HepG2 (cell line): Measurements from ENCODE around the gene ZNF75A. TPM values are rescaled to one million over a fixed set of nuclear protein-coding genes. Genes with fewer than 3 reads are reported as not detected.

Experiments used
- ATF7 ChIP-seq, 2 experiments: fragments of 450-650 bp in 1 of 2; sonication (generic) in 1 of 2; formaldehyde crosslinking in 1 of 2; IDR thresholded peaks; 2 replicates each; pipeline versions ENCODE4 v1.4.0 to v1.6.1; 2016 to 2020; ENCODE audit warnings: antibody characterized with exemption in 1 of 2, mild to moderate bottlenecking in 1 of 2, missing genetic modification reagents in 1 of 2
- CCAR2 ChIP-seq: fragments of 200-400 bp; formaldehyde crosslinking; optimal IDR thresholded peaks from 2 replicates; pipeline ENCODE3; 2018; ENCODE audit warnings: low read depth, mild to moderate bottlenecking, low read length, moderate library complexity
- EHMT2 ChIP-seq: fragments of 200-600 bp; sonication (generic); IDR thresholded peaks from 2 replicates; pipeline ENCODE4 v1.7.0; 2017; ENCODE audit warnings: antibody characterized with exemption, low read depth, low read length, borderline replicate concordance
- JARID2 ChIP-seq: sonication (generic); formaldehyde crosslinking; IDR thresholded peaks from 2 replicates; pipeline ENCODE4 v1.8.1; 2023; ENCODE audit warnings: missing genetic modification reagents, inconsistent platforms; ENCODE audit not compliant: insufficient replicate concordance
- JUNB ChIP-seq: sonication (generic); formaldehyde crosslinking; IDR thresholded peaks from 2 replicates; pipeline ENCODE4 v1.8.0; 2022; ENCODE audit warnings: missing genetic modification reagents, mild to moderate bottlenecking, borderline replicate concordance
- KDM4B ChIP-seq: sonication (generic); formaldehyde crosslinking; IDR thresholded peaks from 2 replicates; pipeline ENCODE4 v1.4.0; 2020; ENCODE audit warnings: missing genetic modification reagents
- KDM6A ChIP-seq: IDR thresholded peaks from 2 replicates; pipeline ENCODE4 v1.6.1; 2016; ENCODE audit warnings: low read depth
- KMT2A ChIP-seq: sonication (generic); formaldehyde crosslinking; IDR thresholded peaks from 2 replicates; pipeline ENCODE4 v1.4.0; 2020; ENCODE audit warnings: missing genetic modification reagents
- MAF1 ChIP-seq: sonication (generic); formaldehyde crosslinking; IDR thresholded peaks from 2 replicates; pipeline ENCODE4 v1.5.0; 2020; ENCODE audit warnings: missing genetic modification reagents, borderline replicate concordance
- NFKB2 ChIP-seq: sonication (generic); formaldehyde crosslinking; IDR thresholded peaks from 2 replicates; pipeline ENCODE4 v1.4.0; 2020; ENCODE audit warnings: missing genetic modification reagents, borderline replicate concordance
- NR2F6 ChIP-seq, 2 experiments: IDR thresholded peaks; 2 replicates each; pipeline ENCODE4 v1.6.1; 2016; ENCODE audit warnings: antibody characterized with exemption in 1 of 2, mild to moderate bottlenecking in 1 of 2
- POLR2AphosphoS2 ChIP-seq: IDR thresholded peaks from 2 replicates; pipeline ENCODE4 v1.6.1; 2011; ENCODE audit warnings: low read depth, low read length, improper control_type of control experiment
- PTBP1 ChIP-seq: fragments of 200-400 bp; formaldehyde crosslinking; IDR thresholded peaks from 2 replicates; pipeline ENCODE4 v1.6.1; 2018; ENCODE audit warnings: low read length, low read depth; ENCODE audit not compliant: poor library complexity, severe bottlenecking
- SIX1 ChIP-seq: sonication (generic); formaldehyde crosslinking; IDR thresholded peaks from 2 replicates; pipeline ENCODE4 v1.4.0; 2020; ENCODE audit warnings: missing genetic modification reagents, borderline replicate concordance
- ZMAT3 ChIP-seq: sonication (generic); formaldehyde crosslinking; conservative IDR thresholded peaks from 2 replicates; pipeline ENCODE4 v1.7.0; 2021; ENCODE audit warnings: missing genetic modification reagents
- ZNF33A ChIP-seq: sonication (generic); formaldehyde crosslinking; IDR thresholded peaks from 2 replicates; pipeline ENCODE4 v1.5.1; 2020; ENCODE audit warnings: missing genetic modification reagents, mild to moderate bottlenecking, moderate library complexity, borderline replicate concordance
- ZNF569 ChIP-seq: sonication (generic); formaldehyde crosslinking; IDR thresholded peaks from 2 replicates; pipeline ENCODE4 v1.5.0; 2020; ENCODE audit warnings: mild to moderate bottlenecking, missing genetic modification reagents, moderate library complexity, borderline replicate concordance
- ZNF577 ChIP-seq: sonication (generic); formaldehyde crosslinking; IDR thresholded peaks from 2 replicates; pipeline ENCODE4 v1.4.0; 2020; ENCODE audit warnings: mild to moderate bottlenecking, low read depth, missing genetic modification reagents, borderline replicate concordance
- ZNF674 ChIP-seq: sonication (generic); formaldehyde crosslinking; IDR thresholded peaks from 2 replicates; pipeline ENCODE4 v1.5.0; 2020; ENCODE audit warnings: low read depth, mild to moderate bottlenecking, missing genetic modification reagents
- ZNF790 ChIP-seq: sonication (generic); formaldehyde crosslinking; IDR thresholded peaks from 2 replicates; pipeline ENCODE4 v1.8.0; 2022; ENCODE audit warnings: missing genetic modification reagents, mild to moderate bottlenecking, borderline replicate concordance
- ZUFSP ChIP-seq: sonication (generic); formaldehyde crosslinking; IDR thresholded peaks from 2 replicates; pipeline ENCODE4 v1.9.0; 2021; ENCODE audit warnings: missing genetic modification reagents, mild to moderate bottlenecking, borderline replicate concordance
- polyA plus RNA-seq, 8 experiments: library from polyadenylated mRNA; depleted of rRNA in 3 of 8; stranded (reverse) in 7 of 8; unstranded in 1 of 8; fragments of >200 nt; fragmentation: Illumina TruSeq in 4 of 8; extraction: Trizol in 4 of 8; gene quantifications; 2 replicates each; pipeline versions ENCODE4 v1.2.1 to v1.2.3, GENCODE V29; 2011 to 2016; ENCODE audit warnings: low read depth in 4 of 8, missing spikeins in 1 of 8, mixed read lengths in 1 of 8; ENCODE audit not compliant: insufficient read depth in 1 of 8
- total RNA-seq, 5 experiments: library from RNA; depleted of rRNA; stranded (reverse); fragments of >200 nt; fragmentation: Illumina TruSeq; extraction: Trizol; gene quantifications; 2 replicates each; pipeline ENCODE4 v1.2.3, GENCODE V29; 2016; ENCODE audit warnings: low read depth in 1 of 5
- TF ChIP-seq, protein P1 (sequence below): sonication (generic); formaldehyde crosslinking; IDR thresholded peaks from 2 replicates; pipeline ENCODE4 v1.5.1; 2020; ENCODE audit warnings: mild to moderate bottlenecking, moderate library complexity, missing genetic modification reagents
- TF ChIP-seq, protein P2 (sequence below): sonication (generic); formaldehyde crosslinking; IDR thresholded peaks from 2 replicates; pipeline ENCODE4 v1.4.0; 2020; ENCODE audit warnings: missing genetic modification reagents
- TF ChIP-seq, protein P3 (sequence below): sonication (generic); formaldehyde crosslinking; IDR thresholded peaks from 2 replicates; pipeline ENCODE4 v1.4.0; 2020; ENCODE audit warnings: mild to moderate bottlenecking, missing genetic modification reagents

Gene ZNF75A
- total and polyA plus RNA-seq, 2 of the 13 experiments (the other 11 are each of a cell fraction or from before 2014, with no cell fraction given): 1.4 to 2.1 TPM

DNA sequence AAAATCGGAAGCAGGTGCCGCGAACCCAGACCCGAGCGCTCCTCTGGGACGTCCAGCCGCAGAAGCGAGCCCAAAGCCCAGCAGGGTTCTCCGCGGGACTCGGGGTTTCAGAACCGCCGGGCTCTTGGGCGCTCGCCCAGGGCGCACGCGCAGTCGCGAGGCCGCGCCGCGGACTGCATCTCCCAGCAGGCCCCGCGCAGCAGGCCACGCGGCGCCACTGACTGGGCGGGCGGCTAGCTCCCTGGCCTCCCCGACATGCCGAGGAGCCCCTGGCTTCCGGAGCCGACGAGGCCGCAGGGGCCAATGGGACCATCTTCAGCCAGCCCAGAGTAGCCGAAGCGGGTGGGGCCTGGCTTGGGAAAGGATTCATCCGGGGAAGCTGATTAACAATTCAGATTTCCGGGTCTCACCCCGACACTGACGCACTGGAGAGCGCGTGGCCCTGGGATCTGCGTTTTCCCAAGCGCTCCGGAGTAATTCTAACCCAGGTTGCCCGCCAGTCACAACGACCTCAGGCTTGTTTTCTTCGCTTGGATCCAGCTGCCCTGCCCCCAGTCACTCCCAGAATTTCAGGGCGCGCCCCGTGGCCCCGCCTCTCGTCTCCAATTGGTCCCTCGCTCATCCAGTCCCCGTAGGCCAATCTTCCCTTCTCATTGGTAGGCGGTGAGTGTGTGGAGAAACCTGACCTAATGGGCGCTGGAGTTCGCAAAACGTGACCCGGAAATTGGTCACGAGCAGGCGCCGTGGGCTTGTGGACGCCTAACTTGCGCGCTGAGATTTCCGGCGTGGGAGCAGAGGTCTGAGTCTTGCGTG is 22.4 kb upstream of the ZNF75A start, which contains the start of gene ZNF263 (continued):
- TF ChIP-seq, protein P1, sequence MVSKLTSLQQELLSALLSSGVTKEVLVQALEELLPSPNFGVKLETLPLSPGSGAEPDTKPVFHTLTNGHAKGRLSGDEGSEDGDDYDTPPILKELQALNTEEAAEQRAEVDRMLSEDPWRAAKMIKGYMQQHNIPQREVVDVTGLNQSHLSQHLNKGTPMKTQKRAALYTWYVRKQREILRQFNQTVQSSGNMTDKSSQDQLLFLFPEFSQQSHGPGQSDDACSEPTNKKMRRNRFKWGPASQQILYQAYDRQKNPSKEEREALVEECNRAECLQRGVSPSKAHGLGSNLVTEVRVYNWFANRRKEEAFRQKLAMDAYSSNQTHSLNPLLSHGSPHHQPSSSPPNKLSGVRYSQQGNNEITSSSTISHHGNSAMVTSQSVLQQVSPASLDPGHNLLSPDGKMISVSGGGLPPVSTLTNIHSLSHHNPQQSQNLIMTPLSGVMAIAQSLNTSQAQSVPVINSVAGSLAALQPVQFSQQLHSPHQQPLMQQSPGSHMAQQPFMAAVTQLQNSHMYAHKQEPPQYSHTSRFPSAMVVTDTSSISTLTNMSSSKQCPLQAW (CRISPR knock-in tag): peak; percentile 64; the same call in 1 of the 2 replicates
- TF ChIP-seq JUNB (no peak), ZUFSP (no peak), ZNF674 (0 out of 2 replicates have a peak, but pooled peaks have one; percentile 85), ZNF577 (CRISPR knock-in tag) (no peak), MAF1 (no peak), JARID2 (CRISPR knock-in tag) (no peak), CCAR2 (no peak), ZMAT3 (0 out of 2 replicates have a peak, but pooled peaks have one; percentile 23), ZNF790 (CRISPR knock-in tag) (no peak), NR2F6 (IDR thresholded peaks at IDR 0.05) (peak; percentile 52; the same call in 1 of the 2 replicates), NR2F6 (CRISPR knock-in tag; IDR thresholded peaks at IDR 0.05) (peak; percentile 62; the same call in 1 of the 2 replicates), ZNF569 (CRISPR knock-in tag) (no peak), KDM4B (no peak), ATF7 (IDR thresholded peaks at IDR 0.05) (no peak), ATF7 (CRISPR knock-in tag; IDR thresholded peaks at IDR 0.05) (0 out of 2 replicates have a peak, but pooled peaks have one; percentile 65), PTBP1 (no peak), NFKB2 (peak; percentile 78; the same call in 1 of the 2 replicates), KDM6A (CRISPR knock-in tag) (no peak), KMT2A (peak; percentile 62; the same call in 1 of the 2 replicates), POLR2AphosphoS2 (no peak), ZNF33A (no peak), SIX1 (CRISPR knock-in tag) (no peak), EHMT2 (no peak)
- TF ChIP-seq, protein P2, sequence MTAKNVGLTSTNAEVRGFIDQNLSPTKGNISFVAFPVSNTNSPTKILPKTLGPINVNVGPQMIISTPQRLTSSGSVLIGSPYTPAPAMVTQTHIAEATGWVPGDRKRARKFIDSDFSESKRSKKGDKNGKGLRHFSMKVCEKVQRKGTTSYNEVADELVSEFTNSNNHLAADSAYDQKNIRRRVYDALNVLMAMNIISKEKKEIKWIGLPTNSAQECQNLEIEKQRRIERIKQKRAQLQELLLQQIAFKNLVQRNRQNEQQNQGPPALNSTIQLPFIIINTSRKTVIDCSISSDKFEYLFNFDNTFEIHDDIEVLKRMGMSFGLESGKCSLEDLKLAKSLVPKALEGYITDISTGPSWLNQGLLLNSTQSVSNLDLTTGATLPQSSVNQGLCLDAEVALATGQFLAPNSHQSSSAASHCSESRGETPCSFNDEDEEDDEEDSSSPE: peak; percentile 71
- TF ChIP-seq, protein P3, sequence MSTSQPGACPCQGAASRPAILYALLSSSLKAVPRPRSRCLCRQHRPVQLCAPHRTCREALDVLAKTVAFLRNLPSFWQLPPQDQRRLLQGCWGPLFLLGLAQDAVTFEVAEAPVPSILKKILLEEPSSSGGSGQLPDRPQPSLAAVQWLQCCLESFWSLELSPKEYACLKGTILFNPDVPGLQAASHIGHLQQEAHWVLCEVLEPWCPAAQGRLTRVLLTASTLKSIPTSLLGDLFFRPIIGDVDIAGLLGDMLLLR (CRISPR knock-in tag): peak; percentile 86
